SJSA1 (cell line): ENCODE measurements around the gene IDH2. TPM values are rescaled to one million over a fixed set of nuclear protein-coding genes. Genes with fewer than 3 reads are reported as not detected.

ENCODE experiments used
- DNase-seq, 2 experiments: peaks; one replicate each; pipeline ENCODE4 v3.0.0-alpha.2; 2015 to 2020; ENCODE audit warnings: low spot score in 2 of 2, low read depth in 1 of 2
- H3K27ac ChIP-seq: fragments of 250-450 bp; sonication (Bioruptor Pico); 2 replicates; pipeline ENCODE4 v1.5.1; 2020; ENCODE audit warnings: mild to moderate bottlenecking, moderate library complexity
- H3K27me3 ChIP-seq: fragments of 250-450 bp; sonication (Bioruptor Pico); replicated peaks from 2 replicates; pipeline ENCODE4 v1.5.1; 2020; ENCODE audit warnings: mild to moderate bottlenecking, moderate library complexity
- H3K36me3 ChIP-seq: fragments of 250-450 bp; sonication (Bioruptor Pico); 2 replicates; pipeline ENCODE4 v1.5.1; 2020; ENCODE audit warnings: mild to moderate bottlenecking
- H3K4me1 ChIP-seq: fragments of 250-450 bp; sonication (Bioruptor Pico); replicated peaks from 2 replicates; pipeline ENCODE4 v1.6.1; 2021; ENCODE audit warnings: mild to moderate bottlenecking
- H3K4me3 ChIP-seq: fragments of 250-450 bp; sonication (Bioruptor Pico); 2 replicates; pipeline ENCODE4 v1.5.1; 2020; ENCODE audit warnings: mild to moderate bottlenecking
- H3K9me3 ChIP-seq: fragments of 250-450 bp; sonication (Bioruptor Pico); replicated peaks from 2 replicates; pipeline ENCODE4 v1.5.1; 2020; ENCODE audit warnings: mild to moderate bottlenecking
- total RNA-seq: library from RNA; depleted of rRNA; stranded (reverse); fragments of >200 nt; shearing (Covaris generic); gene quantifications from 2 replicates; pipeline ENCODE4 v1.2.3, GENCODE V29; 2014

IDH2 gene
- total RNA-seq, 1 experiment from 2014 or later = 66.6 TPM

GRCh38 chr15:90046289-90046688 is 56.0 kb downstream of the IDH2 start:
- H3K36me3 ChIP-seq = no peaks in the 10 kb centered on the region
- no peak overlapping the region for H3K4me3 ChIP-seq
- H3K9me3 ChIP-seq = no peaks in the 10 kb centered on the region
- H3K27ac ChIP-seq = no peak overlapping the region
- no peaks in the 10 kb centered on the region for H3K4me1 ChIP-seq
- H3K27me3 ChIP-seq = no peaks in the 10 kb centered on the region
- no peak for DNase-seq

DNA sequence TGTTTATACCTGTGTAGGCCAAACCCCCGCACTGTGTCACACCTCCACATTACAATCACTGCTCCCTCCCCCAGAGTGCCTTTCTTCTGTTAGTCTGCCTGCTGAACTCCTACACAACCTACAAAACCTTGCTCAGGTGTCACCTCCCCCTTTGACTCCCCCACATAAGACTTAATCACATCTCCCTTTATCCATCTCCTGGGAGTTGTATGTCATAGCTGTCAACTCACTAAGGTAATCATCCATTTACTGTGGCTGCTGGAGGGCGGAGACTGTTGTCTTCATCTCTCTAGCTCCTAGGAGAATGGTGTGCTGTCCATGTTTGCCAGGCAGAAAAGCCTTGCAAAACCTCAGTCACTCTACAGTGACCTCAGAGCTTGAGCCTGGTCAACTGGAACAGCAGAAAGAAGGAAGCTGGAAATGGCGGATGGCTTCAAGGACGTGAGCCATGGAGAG is 57.3 kb downstream of the IDH2 start:
- no peaks in the 10 kb centered on the region for H3K27me3 ChIP-seq
- H3K36me3 ChIP-seq = no peaks in the 10 kb centered on the region
- H3K4me3 ChIP-seq = no peak overlapping the region
- H3K9me3 ChIP-seq = no peaks in the 10 kb centered on the region
- H3K4me1 ChIP-seq = no peaks in the 10 kb centered on the region
- no peak for DNase-seq
- no peak overlapping the region for H3K27ac ChIP-seq

GRCh38 chr15:90044191-90044590 is 58.1 kb downstream of the IDH2 start:
- Histone ChIP-seq H3K9me3 (no peaks in the 10 kb centered on the region), H3K36me3 (no peaks in the 10 kb centered on the region), H3K4me1 (no peaks in the 10 kb centered on the region), H3K27ac (no peak overlapping the region), H3K27me3 (no peaks in the 10 kb centered on the region), H3K4me3 (no peak overlapping the region)
- no peak for DNase-seq

- Histone ChIP-seq H3K9me3 (no peaks in the 10 kb centered on the region), H3K27ac (no peak overlapping the region), H3K4me3 (no peak overlapping the region), H3K27me3 (no peaks in the 10 kb centered on the region), H3K36me3 (no peaks in the 10 kb centered on the region), H3K4me1 (no peaks in the 10 kb centered on the region)
- DNase-seq = no peak
These were observed 58.7 kb downstream of the IDH2 start for GRCh38 chr15:90043530-90044010.

- Histone ChIP-seq H3K36me3 (no peaks in the 10 kb centered on the region), H3K27me3 (no peaks in the 10 kb centered on the region), H3K4me3 (no peak overlapping the region), H3K4me1 (no peaks in the 10 kb centered on the region), H3K27ac (no peak overlapping the region), H3K9me3 (no peaks in the 10 kb centered on the region)
- no peak for DNase-seq
These were observed 59.3 kb downstream of the IDH2 start for GRCh38 chr15:90042766-90043529.

- Histone ChIP-seq H3K9me3 (no peaks in the 10 kb centered on the region), H3K36me3 (no peaks in the 10 kb centered on the region), H3K27me3 (no peaks in the 10 kb centered on the region), H3K4me1 (no peaks in the 10 kb centered on the region), H3K27ac (no peak overlapping the region), H3K4me3 (no peak overlapping the region)
- DNase-seq = no peak
These were observed 59.9 kb downstream of the IDH2 start for GRCh38 chr15:90042356-90042755.

DNA sequence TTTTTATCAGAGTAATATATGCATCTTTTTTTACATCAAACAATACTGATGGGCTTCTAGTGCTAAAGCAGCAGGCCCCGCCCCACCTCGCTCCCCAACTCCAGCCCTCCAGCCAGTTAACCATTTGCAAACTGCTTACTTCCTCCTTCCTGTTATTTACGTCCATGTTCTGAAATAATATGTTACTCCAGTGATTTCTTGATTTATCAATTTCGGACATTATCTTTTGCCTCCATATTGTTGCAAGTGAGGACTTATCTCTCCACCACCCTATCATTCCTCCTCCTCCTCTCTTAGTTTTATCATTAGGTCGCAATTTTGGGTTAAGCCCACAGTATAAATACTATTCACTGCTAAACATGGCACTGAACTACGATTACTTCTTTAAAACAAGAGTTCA is 61.6 kb downstream of the IDH2 start:
- H3K27ac ChIP-seq = no peak overlapping the region
- no peaks in the 10 kb centered on the region for H3K4me1 ChIP-seq
- no peaks in the 10 kb centered on the region for H3K9me3 ChIP-seq
- H3K36me3 ChIP-seq = no peaks in the 10 kb centered on the region
- H3K27me3 ChIP-seq = no peaks in the 10 kb centered on the region
- no peak overlapping the region for H3K4me3 ChIP-seq
- no peak for DNase-seq

- no peak for DNase-seq
- H3K36me3 ChIP-seq = no peaks in the 10 kb centered on the region
- H3K27ac ChIP-seq = no peak overlapping the region
- H3K4me1 ChIP-seq = no peaks in the 10 kb centered on the region
- H3K9me3 ChIP-seq = no peaks in the 10 kb centered on the region
- no peak overlapping the region for H3K4me3 ChIP-seq
- H3K27me3 ChIP-seq = no peaks in the 10 kb centered on the region
These were observed 62.3 kb downstream of the IDH2 start for GRCh38 chr15:90039996-90040395.

- H3K36me3 ChIP-seq = no peaks in the 10 kb centered on the region
- no peaks in the 10 kb centered on the region for H3K27me3 ChIP-seq
- no peaks in the 10 kb centered on the region for H3K9me3 ChIP-seq
- H3K4me1 ChIP-seq = no peaks in the 10 kb centered on the region
- H3K4me3 ChIP-seq = no peak overlapping the region
- DNase-seq = no peak
- H3K27ac ChIP-seq = no peak overlapping the region
These were observed 63.6 kb downstream of the IDH2 start for GRCh38 chr15:90038632-90039095.

DNA sequence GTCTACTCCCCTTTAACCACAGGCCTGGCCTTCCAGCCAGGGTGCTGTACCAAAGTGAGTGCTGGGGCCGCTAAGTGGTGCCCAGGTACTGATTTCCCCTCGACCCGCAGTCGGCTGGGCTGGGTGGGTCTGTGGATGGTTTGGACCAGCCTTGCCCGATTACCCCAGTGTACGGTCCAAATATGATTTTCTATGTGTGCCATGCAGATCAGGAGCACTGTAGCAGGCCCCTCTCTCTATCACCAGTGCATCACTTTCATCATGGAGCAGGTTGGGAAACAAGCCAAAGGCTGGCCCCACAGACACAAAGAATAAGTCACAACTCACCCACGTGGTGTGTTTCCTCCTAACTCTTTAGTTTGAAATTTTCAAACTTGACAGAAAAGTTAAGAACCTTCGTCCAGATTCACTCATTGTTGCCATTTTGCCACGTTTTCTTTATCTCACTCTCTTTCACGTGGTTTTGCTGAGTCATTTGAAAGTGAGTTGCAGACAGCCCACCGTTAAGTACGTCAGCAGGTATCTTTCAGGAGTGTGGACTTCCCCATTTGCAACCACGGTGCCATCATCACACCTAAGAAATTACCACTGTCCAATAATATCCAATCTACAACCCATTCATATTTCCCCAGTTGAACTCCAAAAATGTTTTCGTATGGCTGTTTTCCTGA is 64.2 kb downstream of the IDH2 start:
- no peak overlapping the region for H3K4me3 ChIP-seq
- no peaks in the 10 kb centered on the region for H3K36me3 ChIP-seq
- H3K4me1 ChIP-seq = no peaks in the 10 kb centered on the region
- H3K9me3 ChIP-seq = no peaks in the 10 kb centered on the region
- no peak for DNase-seq
- no peaks in the 10 kb centered on the region for H3K27me3 ChIP-seq
- H3K27ac ChIP-seq = no peak overlapping the region

- H3K36me3 ChIP-seq = no peaks in the 10 kb centered on the region
- H3K4me3 ChIP-seq = no peak overlapping the region
- no peak for DNase-seq
- no peaks in the 10 kb centered on the region for H3K9me3 ChIP-seq
- H3K27me3 ChIP-seq = no peaks in the 10 kb centered on the region
- H3K27ac ChIP-seq = no peak overlapping the region
- H3K4me1 ChIP-seq = no peaks in the 10 kb centered on the region
These were observed 64.8 kb downstream of the IDH2 start for GRCh38 chr15:90037511-90037860.

- Histone ChIP-seq H3K27me3 (no peaks in the 10 kb centered on the region), H3K27ac (no peak overlapping the region)
- DNase-seq = no peak
These were observed 65.3 kb downstream of the IDH2 start for GRCh38 chr15:90036806-90037510.

GRCh38 chr15:90036343-90036742 is 65.9 kb downstream of the IDH2 start:
- no peaks in the 10 kb centered on the region for H3K36me3 ChIP-seq
- no peaks in the 10 kb centered on the region for H3K27me3 ChIP-seq
- H3K4me3 ChIP-seq = no peak overlapping the region
- no peak for DNase-seq
- H3K4me1 ChIP-seq = no peaks in the 10 kb centered on the region
- H3K9me3 ChIP-seq = no peaks in the 10 kb centered on the region
- H3K27ac ChIP-seq = no peak overlapping the region

More at GRCh38 chr15:90036806-90037510, 65.3 kb downstream of the IDH2 start:
- no peak overlapping the region for H3K4me3 ChIP-seq
- H3K36me3 ChIP-seq = no peaks in the 10 kb centered on the region
- H3K4me1 ChIP-seq = no peaks in the 10 kb centered on the region
- no peaks in the 10 kb centered on the region for H3K9me3 ChIP-seq

DNA sequence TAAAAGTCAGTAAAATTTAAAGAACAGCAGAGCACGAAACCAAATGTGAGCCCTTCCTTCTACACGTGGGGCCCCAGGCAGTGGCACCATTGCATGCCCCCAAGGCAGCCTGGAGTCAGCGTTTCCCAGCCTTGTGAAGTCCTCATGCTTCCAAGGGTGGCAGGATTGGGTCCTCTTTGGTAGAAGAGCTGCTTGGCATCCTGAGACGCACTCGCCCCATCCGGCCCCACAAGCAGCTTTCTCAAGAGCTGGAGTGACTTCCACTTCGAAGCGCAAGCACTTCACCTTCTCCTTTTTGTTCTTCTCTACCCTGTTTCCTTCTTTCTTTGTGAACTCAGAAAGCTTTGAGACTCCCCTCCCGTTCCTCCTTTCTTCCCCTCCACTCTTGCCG is 66.4 kb downstream of the IDH2 start:
- Histone ChIP-seq H3K36me3 (no peaks in the 10 kb centered on the region), H3K27ac (no peak overlapping the region), H3K4me3 (no peak overlapping the region), H3K9me3 (no peaks in the 10 kb centered on the region), H3K4me1 (no peaks in the 10 kb centered on the region), H3K27me3 (no peaks in the 10 kb centered on the region)
- no peak for DNase-seq
